ENCODE data around the gene PTPRT.

DNA sequence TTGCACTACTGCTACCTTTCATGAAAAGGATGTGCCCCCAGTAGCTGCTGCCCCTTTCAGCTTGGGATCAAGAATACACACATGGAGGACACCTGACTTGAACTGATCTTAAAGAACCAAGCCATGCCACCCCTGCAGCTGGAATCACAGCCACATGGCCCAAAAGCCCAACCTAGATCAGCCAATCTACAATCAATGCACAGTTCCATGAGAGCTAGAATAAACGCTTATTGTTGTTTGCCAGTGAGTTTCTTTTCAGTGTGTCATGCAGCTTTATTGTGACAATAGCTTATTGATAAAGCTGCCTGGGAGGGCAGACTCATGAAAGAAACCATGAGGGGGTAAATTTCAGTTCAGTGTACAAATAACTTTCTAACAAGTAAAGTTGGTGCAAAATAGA is 397.7 kb downstream of the PTPRT start:
- TF ChIP-seq EZH2 (IDR thresholded peaks at IDR 0.05): no peak
- no peak for TF ChIP-seq POLR2AphosphoS5 (IDR thresholded peaks at IDR 0.05; ENCODE audit: borderline replicate concordance, low read depth, low read length)
